HG02610 (cell line): Measurements from ENCODE around the gene LDLRAD4.
"Not testable (repeated sequence)": the region's sequence is repeated elsewhere in the genome, so short reads cannot be mapped to it uniquely, and the experiment has no call there.

Experiments
- ATAC-seq: cut with Tn5 transposase; IDR thresholded peaks from one replicate; pipeline ENCODE4 v1.9.1; 2021; ENCODE audit warnings: mild to moderate bottlenecking, moderate library complexity; ENCODE audit not compliant: unreplicated experiment

LDLRAD4 gene

DNA sequence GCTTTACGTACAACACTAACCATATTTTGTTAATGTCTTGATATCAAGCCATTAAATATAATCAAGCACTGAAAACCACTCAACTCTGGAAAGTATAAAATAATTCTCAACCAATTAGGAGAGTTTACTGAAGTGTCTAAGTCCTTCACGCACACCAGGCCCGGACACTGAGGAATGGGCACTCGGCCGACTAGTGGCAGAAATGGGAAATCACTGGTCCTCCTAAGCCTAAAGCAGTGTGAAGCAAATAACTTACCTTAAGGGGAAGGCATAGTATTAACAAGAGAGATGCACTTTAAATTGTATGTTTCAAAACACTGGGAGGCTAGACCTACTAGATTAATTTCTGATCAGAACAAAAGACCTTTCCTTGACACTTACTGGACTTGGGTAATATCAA is 462.1 kb downstream of the LDLRAD4 start:
- ATAC-seq, result no peak

DNA sequence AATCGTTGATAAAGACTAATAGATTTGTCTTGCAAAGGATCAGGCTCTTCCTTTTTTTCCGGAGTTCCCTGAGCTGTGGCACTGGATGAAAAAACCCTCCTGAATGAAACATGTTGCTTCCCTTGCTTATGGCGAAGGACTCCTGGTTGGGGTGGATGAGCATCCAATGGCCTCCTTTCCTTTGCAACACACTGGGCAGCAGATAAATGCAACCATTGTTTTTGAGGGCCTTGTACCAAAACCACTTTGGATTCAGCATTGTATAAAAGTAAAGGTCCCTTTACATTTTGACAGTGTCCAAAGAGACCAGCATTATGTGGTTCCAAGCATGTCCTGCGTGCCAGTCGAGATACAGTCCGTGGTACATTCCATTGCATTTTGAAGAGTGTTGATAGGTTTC is 463.1 kb downstream of the LDLRAD4 start:
- no peak for ATAC-seq

DNA sequence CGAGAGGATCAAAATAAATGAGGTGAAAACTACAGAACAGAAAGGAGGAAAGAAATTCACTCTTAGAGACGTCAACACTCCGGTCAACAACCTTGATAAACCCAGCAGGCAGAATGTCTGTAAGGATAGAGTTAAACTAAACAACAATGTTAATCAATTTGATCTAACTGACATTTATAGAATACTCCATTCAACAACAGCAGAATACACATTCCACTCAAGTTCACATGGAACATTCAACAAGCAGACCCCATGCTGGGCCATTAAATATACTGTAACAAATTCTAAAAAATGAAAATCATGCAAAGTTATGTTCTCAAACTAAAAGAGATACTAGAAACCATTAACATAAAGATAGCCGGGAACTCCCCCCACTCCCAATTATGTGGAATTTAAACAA is 466.0 kb downstream of the LDLRAD4 start:
- no peak for ATAC-seq

DNA sequence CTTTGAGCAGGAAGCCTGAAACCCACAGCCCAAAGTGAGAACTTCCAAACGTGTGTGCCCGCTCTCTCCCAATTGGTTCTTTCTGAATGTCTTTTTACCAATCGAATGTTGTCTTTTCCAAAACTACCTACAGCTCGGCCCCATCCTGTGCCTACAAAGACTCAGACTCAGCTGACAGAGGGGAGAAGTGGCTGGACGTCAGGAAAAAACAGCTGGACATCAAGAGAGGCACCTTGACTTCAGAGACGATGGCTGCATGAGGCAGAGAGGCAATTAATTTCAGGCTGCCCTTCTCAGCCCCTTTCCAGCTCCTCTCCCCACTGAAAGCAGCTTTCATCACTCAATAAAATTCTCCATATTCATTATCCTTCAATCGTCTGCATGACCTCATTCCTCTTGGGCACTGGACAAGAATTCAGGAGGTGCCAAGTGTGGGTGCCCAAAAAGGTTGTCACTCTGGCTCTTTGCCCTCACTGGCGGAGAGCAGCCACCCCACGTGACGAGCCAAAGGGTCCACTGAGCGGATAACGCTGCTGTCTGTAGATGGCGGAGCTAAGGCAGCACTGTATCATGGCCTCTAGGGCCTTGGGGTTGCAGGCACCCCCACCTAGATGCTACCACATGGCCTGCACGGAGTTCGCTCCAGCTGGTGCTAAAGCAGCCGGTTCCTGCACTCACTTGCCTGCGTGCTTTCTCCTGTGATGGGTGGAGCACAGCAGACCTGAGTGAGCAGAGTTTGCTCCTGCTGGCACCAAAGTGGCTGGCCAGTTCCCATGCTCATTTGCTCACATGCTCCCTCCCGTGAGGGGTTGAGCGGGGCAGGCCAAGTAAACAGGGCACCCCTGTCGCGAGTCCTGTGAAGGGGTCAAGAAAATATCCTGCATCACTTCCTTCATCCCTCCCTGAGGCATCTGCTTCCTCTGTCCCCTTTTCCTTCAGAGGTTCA is 469.9 kb downstream of the LDLRAD4 start:
- ATAC-seq, result no peak

DNA sequence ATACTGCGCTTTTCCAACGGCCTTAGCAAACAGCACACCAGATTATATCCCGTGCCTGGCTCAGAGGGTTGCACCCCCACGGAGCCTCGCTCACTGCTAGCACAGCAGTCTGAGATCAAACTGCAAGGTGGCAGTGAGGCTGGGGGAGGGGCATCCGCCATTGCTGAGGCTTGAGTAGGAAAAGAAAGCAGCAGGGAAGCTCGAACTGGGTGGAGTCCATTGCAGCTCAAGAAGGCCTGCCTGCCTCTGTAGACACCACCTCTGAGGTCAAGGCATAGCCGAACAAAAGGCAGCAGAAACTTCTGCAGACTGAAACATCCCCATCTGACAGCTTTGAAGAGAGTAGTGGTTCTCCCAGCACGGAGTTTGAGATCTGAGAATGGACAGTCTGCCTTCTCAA is 471.5 kb downstream of the LDLRAD4 start:
- not testable (repeated sequence) for ATAC-seq

DNA sequence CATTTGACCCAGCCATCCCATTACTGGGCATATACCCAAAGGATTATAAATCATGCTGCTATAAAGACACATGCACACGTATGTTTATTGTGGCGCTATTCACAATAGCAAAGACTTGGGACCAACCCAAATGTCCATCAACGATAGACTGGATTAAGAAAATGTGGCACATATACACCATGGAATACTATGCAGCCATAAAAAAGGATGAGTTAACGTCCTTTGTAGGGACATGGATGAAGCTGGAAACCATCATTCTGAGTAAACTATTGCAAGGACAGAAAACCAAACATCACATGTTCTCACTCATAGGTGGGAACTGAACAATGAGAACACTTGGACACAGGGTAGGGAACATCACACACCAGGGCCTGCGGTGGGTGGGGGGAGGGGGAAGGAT is 476.8 kb downstream of the LDLRAD4 start:
- not testable (repeated sequence) for ATAC-seq

DNA sequence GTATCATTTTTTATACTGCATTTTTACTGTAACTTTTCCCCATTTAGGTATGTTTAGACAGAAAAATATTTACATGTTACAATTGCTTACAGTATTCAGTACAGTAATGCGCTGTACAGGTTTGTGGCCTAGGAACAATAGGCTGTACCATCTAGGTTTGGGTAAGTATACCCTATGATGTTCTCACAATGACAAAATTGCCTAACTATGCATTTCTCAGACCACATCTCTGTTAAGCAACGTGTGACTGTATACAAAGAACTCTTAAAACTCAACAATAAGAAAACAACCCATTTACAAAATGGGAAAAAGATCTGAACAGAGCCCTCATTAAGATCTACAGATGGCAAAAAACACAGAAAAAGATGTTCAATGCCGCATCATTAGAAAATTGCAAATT is 478.4 kb downstream of the LDLRAD4 start:
- ATAC-seq, result no peak

DNA sequence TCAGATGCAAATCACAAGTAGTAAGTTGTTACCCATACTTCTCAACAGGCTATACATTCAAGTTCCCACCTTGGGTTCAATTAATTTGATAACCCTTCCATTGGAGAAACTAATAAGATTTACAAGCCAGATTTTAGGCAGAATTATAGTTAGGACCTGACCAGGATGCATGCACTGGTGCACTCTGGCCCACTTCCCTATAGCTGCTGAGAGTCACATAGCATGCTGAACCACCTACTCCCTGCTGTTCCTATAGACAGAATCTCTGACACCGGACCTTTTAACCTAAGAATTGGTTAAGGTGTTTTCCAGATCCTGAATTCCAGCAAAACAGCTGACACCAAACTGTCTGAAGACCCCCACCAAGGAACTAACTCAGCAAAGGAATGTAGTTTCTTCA is 481.6 kb downstream of the LDLRAD4 start:
- ATAC-seq, result no peak
